PC-9 (cell line): ENCODE results near the gene CDAN1.

Experiments used
- EZH2 ChIP-seq: fragments of 200-600 bp; sonication (generic); IDR thresholded peaks from 2 replicates; pipeline ENCODE4 v1.8.0; 2017; ENCODE audit warnings: antibody characterized with exemption, low read depth
- TF ChIP-seq, protein P1 (sequence below): fragments of 200-600 bp; sonication (generic); conservative IDR thresholded peaks from 2 replicates; pipeline ENCODE4 v1.6.1; 2017; ENCODE audit warnings: mixed run types, antibody characterized with exemption, mild to moderate bottlenecking, moderate library complexity

DNA sequence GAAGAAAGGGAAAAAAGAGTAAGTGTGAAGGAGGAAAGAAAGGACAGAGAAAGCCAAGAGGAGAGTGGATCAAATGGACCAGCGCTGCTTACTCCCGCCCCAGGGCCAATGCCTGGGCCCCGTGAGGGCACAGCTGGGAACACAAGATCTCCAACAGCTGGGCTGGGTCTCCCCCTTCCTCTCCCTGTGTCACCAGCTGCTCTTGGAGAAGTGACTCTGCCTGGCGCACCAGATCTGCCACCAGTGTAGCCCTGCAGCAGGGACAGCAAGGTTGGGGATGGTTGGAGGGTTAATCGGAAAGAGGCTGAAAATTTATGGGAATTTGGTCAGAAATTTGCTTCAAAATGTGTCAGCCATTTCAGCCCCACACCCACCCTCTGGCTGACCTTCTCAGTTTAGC, 8.4 kb downstream of the CDAN1 start:
- TF ChIP-seq, protein P1, sequence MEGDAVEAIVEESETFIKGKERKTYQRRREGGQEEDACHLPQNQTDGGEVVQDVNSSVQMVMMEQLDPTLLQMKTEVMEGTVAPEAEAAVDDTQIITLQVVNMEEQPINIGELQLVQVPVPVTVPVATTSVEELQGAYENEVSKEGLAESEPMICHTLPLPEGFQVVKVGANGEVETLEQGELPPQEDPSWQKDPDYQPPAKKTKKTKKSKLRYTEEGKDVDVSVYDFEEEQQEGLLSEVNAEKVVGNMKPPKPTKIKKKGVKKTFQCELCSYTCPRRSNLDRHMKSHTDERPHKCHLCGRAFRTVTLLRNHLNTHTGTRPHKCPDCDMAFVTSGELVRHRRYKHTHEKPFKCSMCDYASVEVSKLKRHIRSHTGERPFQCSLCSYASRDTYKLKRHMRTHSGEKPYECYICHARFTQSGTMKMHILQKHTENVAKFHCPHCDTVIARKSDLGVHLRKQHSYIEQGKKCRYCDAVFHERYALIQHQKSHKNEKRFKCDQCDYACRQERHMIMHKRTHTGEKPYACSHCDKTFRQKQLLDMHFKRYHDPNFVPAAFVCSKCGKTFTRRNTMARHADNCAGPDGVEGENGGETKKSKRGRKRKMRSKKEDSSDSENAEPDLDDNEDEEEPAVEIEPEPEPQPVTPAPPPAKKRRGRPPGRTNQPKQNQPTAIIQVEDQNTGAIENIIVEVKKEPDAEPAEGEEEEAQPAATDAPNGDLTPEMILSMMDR, result no peak
- no peak for TF ChIP-seq EZH2
